Stimulated activated CD8-positive, alpha-beta memory T cell treated with anti-CD3 and anti-CD28 coated beads, Interleukin-12 subunit alpha, Interleukin-12 subunit beta, amount 100 ng/mL, for 4 hours (primary cell): ENCODE results near the gene SUN5.
"Not testable (repeated sequence)": the region's sequence is repeated elsewhere in the genome, so short reads cannot be mapped to it uniquely, and the experiment has no call there.

Source experiments
- DNase-seq: peaks from one replicate; pipeline ENCODE4 v3.0.0-alpha.2; 2020; ENCODE audit warnings: low read depth

SUN5 gene

GRCh38 chr20:32965115-32965514 is 39.1 kb downstream of the SUN5 start:
- DNase-seq, result no peak

DNA sequence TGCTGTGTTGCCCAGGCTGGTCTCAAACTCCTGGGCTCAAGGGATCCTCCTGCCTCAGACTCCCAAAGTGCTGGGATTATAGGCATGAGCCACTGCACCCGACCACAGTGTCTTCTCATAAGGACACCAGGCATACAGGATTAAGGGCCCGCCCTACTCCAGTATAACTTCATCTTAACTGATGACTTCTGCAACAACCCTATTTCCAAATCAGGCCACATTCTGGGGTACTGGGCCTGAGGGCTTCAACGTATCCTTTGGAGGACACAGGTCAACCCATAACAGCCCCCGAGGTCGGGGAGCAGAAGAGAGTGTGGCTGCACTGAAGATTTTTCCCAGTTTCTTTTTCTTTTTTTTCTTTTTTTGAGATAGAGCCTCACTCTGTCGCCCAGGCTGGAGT is 39.7 kb downstream of the SUN5 start:
- no peak for DNase-seq

DNA sequence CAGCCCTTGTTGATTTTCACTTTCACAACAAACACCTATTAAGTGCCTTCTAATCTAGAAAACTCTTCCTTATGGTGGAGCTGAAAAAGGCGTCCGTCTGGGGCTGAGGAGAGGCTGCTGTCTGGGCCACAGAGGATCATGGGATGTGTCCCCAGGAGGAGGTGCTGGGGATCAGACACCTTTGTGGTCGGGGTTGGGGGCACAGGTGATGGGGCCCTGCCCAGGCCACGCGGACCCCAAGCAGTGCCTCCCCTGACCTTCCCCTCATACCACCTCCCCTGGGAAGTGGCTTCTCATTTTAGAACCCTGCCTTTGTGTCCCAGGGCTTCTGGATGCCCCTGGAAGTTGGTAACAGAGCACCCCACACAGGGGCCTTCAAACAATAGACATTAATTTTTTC is 41.1 kb downstream of the SUN5 start:
- no peak for DNase-seq

- not testable (repeated sequence) for DNase-seq
Measured at GRCh38 chr20:32962646-32963045, 41.6 kb downstream of the SUN5 start.

- no peak for DNase-seq
Measured at GRCh38 chr20:32962053-32962452, 42.2 kb downstream of the SUN5 start.

- DNase-seq, result no peak
Measured at GRCh38 chr20:32960849-32961731, 43.1 kb downstream of the SUN5 start.

DNA sequence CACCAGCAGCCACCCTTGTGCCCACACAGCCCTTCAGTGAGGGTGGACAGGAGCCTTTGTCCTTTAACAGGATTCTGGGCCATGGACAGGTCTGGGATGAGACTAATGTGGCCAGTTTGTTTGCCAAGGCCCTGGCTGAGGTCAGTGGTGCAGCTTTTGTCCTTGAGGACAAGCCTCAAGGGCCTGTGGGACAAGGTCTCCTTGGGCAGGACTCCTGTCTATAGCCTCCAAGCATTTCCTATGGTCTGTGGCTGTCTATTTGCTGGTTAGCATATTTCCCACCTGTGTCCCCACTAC is 44.1 kb downstream of the SUN5 start:
- DNase-seq, result no peak

DNA sequence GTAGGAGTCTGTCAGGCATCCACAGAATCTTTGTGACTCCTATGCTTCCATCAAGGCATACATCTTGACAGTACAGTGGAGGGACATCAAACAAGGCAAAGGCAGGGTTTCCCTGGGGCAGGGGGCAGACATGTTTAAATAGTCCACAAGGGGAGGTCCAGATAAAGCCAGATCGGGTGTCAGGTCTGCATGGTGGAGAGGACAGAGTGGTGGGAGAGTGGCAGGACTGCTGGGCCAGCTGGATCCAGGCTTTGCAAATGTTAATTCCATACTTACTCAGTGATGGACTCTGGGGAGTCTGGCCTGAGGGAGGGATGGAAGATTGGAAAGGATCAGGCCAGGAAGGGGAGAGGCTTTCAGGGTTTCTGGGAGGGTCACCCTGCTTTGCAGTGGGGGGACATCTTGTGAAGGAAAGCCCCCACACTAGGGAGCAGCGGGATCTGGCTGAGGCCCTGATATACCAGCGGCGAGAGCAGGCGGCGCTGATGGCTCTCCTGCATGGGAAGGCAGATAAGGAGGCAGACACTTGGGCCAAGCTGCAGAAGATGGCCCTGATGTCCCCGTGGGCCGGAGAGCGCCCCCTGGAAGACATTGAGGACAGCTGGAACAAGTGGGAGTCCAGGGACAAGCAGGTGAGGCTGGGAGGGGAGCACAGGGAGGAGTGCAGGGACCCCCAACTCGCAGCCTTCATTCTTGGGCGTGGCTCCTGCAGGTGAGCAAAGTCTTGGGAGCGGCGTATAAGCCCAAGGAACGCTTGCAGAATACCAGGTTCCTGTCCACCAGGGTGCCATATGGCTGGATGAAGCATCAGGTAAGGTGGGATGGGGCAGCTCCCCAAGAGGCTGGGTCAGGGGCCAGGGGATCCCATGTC is 44.6 kb downstream of the SUN5 start:
- DNase-seq, result no peak

DNA sequence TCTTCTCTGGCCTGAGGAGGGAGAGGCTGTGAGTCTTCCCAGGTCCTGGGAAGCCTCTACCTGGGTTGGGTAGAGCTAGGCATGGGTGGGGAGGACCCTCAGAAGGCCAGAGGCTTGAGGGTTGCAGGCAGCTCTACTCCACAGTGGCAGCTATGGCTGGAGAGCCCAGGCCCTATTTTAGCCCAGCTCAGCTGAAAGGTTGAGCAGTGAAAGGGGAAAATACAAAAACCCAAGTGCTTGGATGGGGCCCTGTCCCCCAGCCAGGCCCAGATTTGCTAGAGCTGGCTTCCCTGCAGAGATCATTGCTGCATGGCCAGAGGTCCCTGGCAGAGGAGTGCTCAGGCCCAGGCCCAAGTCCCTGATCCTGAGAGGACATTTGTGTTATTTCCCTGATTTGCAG is 45.7 kb downstream of the SUN5 start:
- no peak for DNase-seq

DNA sequence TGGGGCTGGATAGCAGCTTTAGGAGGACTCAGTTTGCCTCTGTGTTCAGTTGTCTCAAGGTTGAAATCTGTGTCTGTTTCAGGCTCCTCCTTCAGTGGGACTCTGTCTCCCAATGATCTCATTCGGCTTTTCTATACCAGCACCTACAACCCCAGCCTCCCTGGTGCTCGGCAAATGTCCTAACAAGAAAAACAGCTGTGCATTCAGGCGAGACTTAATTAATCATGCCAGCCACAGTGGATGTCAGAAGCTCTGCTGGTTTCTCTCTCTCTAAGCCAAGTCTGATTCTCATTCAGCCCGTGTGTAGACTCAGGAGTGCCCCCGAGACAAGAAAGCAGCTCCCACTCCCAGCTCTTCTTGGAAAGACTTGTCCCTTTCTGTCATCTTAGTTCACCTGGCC is 46.8 kb downstream of the SUN5 start:
- DNase-seq, result no peak

- DNase-seq, result not testable (repeated sequence)
Measured at GRCh38 chr20:32950539-32950938, 53.7 kb downstream of the SUN5 start.

GRCh38 chr20:32946629-32947028 is 57.6 kb downstream of the SUN5 start:
- DNase-seq, result no peak

DNA sequence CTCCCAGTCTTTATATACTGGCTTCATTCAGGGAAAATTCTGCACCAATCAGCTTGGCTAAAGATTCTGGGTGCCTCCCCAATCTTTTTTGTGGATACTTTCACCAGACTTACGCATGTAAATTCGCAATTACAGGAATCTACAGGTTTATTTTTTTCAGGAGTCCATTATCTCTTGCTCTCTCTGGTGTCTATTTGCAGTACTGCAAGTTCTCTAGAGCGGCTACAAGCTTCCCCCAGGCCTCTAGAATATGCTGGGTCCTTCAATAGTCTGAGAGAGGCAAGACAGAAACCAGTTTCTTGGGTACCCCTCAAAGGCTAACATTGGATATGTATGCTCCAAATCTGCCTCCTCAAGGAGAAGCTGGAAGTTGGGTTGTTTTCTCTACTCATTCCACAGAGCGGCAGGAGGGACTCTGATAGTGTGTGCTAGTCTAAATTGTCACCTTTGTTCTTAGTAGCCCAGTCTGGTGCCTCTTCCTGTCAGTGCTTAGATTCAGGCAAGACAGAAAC is 58.5 kb downstream of the SUN5 start:
- no peak for DNase-seq

GRCh38 chr20:32943490-32944052 is 60.7 kb downstream of the SUN5 start:
- no peak for DNase-seq

DNA sequence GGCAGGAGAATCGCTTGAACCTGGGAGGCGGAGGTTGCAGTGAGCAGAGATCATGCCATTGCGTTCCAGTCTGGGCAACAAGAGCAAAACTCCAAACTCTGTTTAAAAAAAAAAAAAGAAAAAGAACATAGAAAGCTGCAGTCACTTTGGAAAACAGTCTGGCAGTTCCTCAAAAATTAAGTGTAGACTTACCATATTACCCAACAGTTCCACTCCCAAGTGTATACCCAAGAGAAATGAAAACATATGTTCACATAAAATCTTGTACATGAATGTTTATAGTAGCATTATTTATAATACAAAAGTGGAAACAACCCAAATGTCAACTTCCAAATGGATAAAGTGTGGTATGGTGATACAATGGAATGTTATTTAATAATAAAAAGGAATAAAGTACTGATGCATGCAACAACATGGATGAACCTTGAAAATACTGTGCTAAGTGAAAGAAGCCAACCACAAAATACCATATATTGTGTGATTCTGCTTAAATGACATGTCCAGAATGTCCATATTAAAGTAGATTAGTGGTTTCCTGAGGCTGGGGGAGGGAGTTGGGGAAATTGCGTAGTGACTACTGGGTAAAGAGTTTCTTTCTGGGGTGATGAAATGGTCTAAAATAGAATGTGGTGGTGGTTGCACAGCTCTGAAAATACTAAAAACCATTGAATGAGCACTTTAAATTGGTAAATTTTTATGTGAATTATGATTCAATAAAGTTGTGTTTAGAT is 62.9 kb downstream of the SUN5 start:
- DNase-seq, result no peak

DNA sequence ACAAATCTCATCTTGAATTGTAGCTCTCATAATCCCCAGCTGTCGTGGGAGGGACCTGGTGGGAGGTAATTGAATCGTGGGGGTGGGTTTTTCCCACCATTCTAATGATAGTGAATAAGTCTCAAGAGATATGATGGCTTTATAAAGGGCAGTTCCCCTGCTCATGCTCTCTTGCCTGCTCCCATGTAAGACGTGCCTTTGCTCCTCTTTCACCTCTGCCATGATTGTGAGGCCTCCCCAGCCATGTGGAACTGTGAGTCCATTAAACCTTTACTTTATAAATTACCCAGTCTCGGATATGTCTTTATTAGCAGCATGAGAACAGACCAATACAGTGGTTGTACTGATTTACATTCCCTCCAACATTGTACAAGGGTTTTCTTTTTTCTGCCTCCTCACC is 69.7 kb downstream of the SUN5 start:
- DNase-seq, result no peak
